Immature natural killer cell (primary cell): Measurements from ENCODE around the gene ACER2. TPM values are rescaled to one million over a fixed set of nuclear protein-coding genes. Genes with fewer than 3 reads are reported as not detected.

ENCODE experiments used
- DNase-seq, 3 donors: peaks; one replicate each; pipeline ENCODE4 v3.0.0; 2022; ENCODE audit warnings: mixed read lengths in 1 of 3
- H3K27ac Mint-ChIP-seq, 6 donors: one replicate each; pipeline ENCODE4 v1.8.0; 2020; ENCODE audit warnings: mixed read lengths in 6 of 6, mild to moderate bottlenecking in 5 of 6, inconsistent platforms in 4 of 6, moderate library complexity in 3 of 6
- H3K27me3 Mint-ChIP-seq, 3 donors: one replicate each; pipeline ENCODE4 v1.8.0; 2020 to 2021; ENCODE audit warnings: low read depth in 3 of 3, mild to moderate bottlenecking in 3 of 3, mixed read lengths in 3 of 3, moderate library complexity in 3 of 3, inconsistent platforms in 1 of 3
- H3K36me3 Mint-ChIP-seq, 3 donors: one replicate each; pipeline ENCODE4 v1.8.0; 2020; ENCODE audit warnings: mixed read lengths in 3 of 3, inconsistent platforms in 2 of 3, mild to moderate bottlenecking in 2 of 3
- H3K4me1 Mint-ChIP-seq, 2 donors: one replicate each; pipeline ENCODE4 v1.8.0; 2020; ENCODE audit warnings: inconsistent platforms in 2 of 2, mild to moderate bottlenecking in 2 of 2, mixed read lengths in 2 of 2, moderate library complexity in 1 of 2
- H3K4me3 Mint-ChIP-seq, 5 donors: one replicate each; pipeline ENCODE4 v1.8.0; 2020; ENCODE audit warnings: mild to moderate bottlenecking in 5 of 5, mixed read lengths in 5 of 5, inconsistent platforms in 3 of 5, moderate library complexity in 3 of 5
- H3K9me3 Mint-ChIP-seq, 6 donors: one replicate each; pipeline ENCODE4 v1.8.0; 2020; ENCODE audit warnings: mild to moderate bottlenecking in 6 of 6, mixed read lengths in 6 of 6, inconsistent platforms in 4 of 6, moderate library complexity in 3 of 6
- polyA plus RNA-seq, 3 donors: library from polyadenylated mRNA; unstranded; fragments of 300-500 nt; fragmentation: Illumina TruSeq; gene quantifications; one replicate each; pipeline ENCODE4 v1.2.3, GENCODE V29; 2021

Gene ACER2
- polyA plus RNA-seq, 3 donors from 2014 or later = 0.11 TPM; not detected in 2

- Mint-ChIP-seq H3K27ac (peak overlapping the region in 4 of 6 donors; percentile 15 to 86 (median 50)), H3K4me1 (peaks cover 9 to 17% of the 10 kb centered on the region in 2 donors), H3K9me3 (no peaks in the 10 kb centered on the region), H3K27me3 (peaks cover 0 to 1% (median 0%) of the 10 kb centered on the region in 3 donors), H3K36me3 (no peaks in the 10 kb centered on the region), H3K4me3 (peak overlapping the region in 3 of 5 donors; percentile 28 to 80 (median 77))
- no peak for DNase-seq
Measured at GRCh38 chr9:19442240-19442639, 33.4 kb downstream of the ACER2 start.

- H3K36me3 Mint-ChIP-seq = no peaks in the 10 kb centered on the region
- no peak overlapping the region for H3K4me3 Mint-ChIP-seq
- no peaks in the 10 kb centered on the region for H3K27me3 Mint-ChIP-seq
- DNase-seq = no peak
- no peaks in the 10 kb centered on the region for H3K9me3 Mint-ChIP-seq
- H3K4me1 Mint-ChIP-seq = peaks cover 9 to 17% of the 10 kb centered on the region in 2 donors
- no peak overlapping the region for H3K27ac Mint-ChIP-seq
Measured at GRCh38 chr9:19445452-19445851, 36.6 kb downstream of the ACER2 start.

- Mint-ChIP-seq H3K27me3 (no peaks in the 10 kb centered on the region), H3K9me3 (no peaks in the 10 kb centered on the region)
Measured at GRCh38 chr9:19446361-19446861, 37.6 kb downstream of the ACER2 start.

GRCh38 chr9:19451240-19452087, 42.7 kb downstream of the ACER2 start:
- no peak for DNase-seq
- Mint-ChIP-seq H3K36me3 (peaks cover 0 to 4% (median 0%) of the 10 kb centered on the region in 3 donors), H3K27ac (peak overlapping the region in 1 of 6 donors; percentile 9), H3K9me3 (no peaks in the 10 kb centered on the region), H3K4me1 (no peaks in the 10 kb centered on the region), H3K4me3 (no peak overlapping the region), H3K27me3 (peaks cover 0 to 2% (median 0%) of the 10 kb centered on the region in 3 donors)

More at GRCh38 chr9:19446361-19446861, 37.6 kb downstream of the ACER2 start:
- Mint-ChIP-seq H3K27ac (no peak overlapping the region), H3K4me1 (peaks cover 7 to 14% of the 10 kb centered on the region in 2 donors), H3K36me3 (peaks cover 0 to 1% (median 0%) of the 10 kb centered on the region in 3 donors), H3K4me3 (no peak overlapping the region)
- DNase-seq = no peak

- Mint-ChIP-seq H3K27ac (no peak overlapping the region), H3K9me3 (no peaks in the 10 kb centered on the region), H3K4me3 (no peak overlapping the region), H3K4me1 (peaks cover 6 to 9% of the 10 kb centered on the region in 2 donors), H3K27me3 (peaks cover 0 to 2% (median 2%) of the 10 kb centered on the region in 3 donors), H3K36me3 (peaks cover 0 to 2% (median 0%) of the 10 kb centered on the region in 3 donors)
- DNase-seq = no peak
Measured at GRCh38 chr9:19456426-19456825, 47.6 kb downstream of the ACER2 start.

- no peak overlapping the region for H3K27ac Mint-ChIP-seq
- peaks cover 0 to 2% (median 2%) of the 10 kb centered on the region in 3 donors for H3K27me3 Mint-ChIP-seq
- H3K9me3 Mint-ChIP-seq = no peaks in the 10 kb centered on the region
- no peaks in the 10 kb centered on the region for H3K36me3 Mint-ChIP-seq
- peak overlapping the region in 4 of 5 donors; percentile 0 to 66 (median 52) for H3K4me3 Mint-ChIP-seq
- H3K4me1 Mint-ChIP-seq = peaks cover 6 to 9% of the 10 kb centered on the region in 2 donors
- peak; percentile 57 to 64 (median 64) for DNase-seq
Measured at GRCh38 chr9:19456996-19457692, 48.3 kb downstream of the ACER2 start.

GRCh38 chr9:19457693-19458009, 48.8 kb downstream of the ACER2 start:
- H3K36me3 Mint-ChIP-seq = no peaks in the 10 kb centered on the region
- H3K4me3 Mint-ChIP-seq = peak overlapping the region in 4 of 5 donors; percentile 0 to 66 (median 52)
- H3K27ac Mint-ChIP-seq = no peak overlapping the region
- peaks cover 0 to 2% (median 2%) of the 10 kb centered on the region in 3 donors for H3K27me3 Mint-ChIP-seq
- H3K9me3 Mint-ChIP-seq = no peaks in the 10 kb centered on the region
- no peak for DNase-seq
- peaks cover 6 to 9% of the 10 kb centered on the region in 2 donors for H3K4me1 Mint-ChIP-seq

- Mint-ChIP-seq H3K27ac (no peak overlapping the region), H3K9me3 (no peaks in the 10 kb centered on the region), H3K4me3 (no peak overlapping the region), H3K27me3 (peaks cover 0 to 8% (median 3%) of the 10 kb centered on the region in 3 donors), H3K4me1 (peaks cover 15 to 22% of the 10 kb centered on the region in 2 donors), H3K36me3 (no peaks in the 10 kb centered on the region)
- no peak for DNase-seq
Measured at GRCh38 chr9:19460243-19460642, 51.4 kb downstream of the ACER2 start.

- Mint-ChIP-seq H3K4me1 (peaks cover 15 to 22% of the 10 kb centered on the region in 2 donors), H3K9me3 (no peaks in the 10 kb centered on the region), H3K4me3 (no peak overlapping the region), H3K27ac (no peak overlapping the region), H3K36me3 (no peaks in the 10 kb centered on the region), H3K27me3 (peaks cover 0 to 8% (median 1%) of the 10 kb centered on the region in 3 donors)
- no peak for DNase-seq
Measured at GRCh38 chr9:19461135-19461534, 52.3 kb downstream of the ACER2 start.

GRCh38 chr9:19464061-19464763, 55.4 kb downstream of the ACER2 start:
- peaks cover 0 to 6% (median 1%) of the 10 kb centered on the region in 3 donors for H3K27me3 Mint-ChIP-seq
- H3K4me3 Mint-ChIP-seq = peak overlapping the region; percentile 86 to 93 (median 91)
- H3K27ac Mint-ChIP-seq = no peak overlapping the region
- H3K9me3 Mint-ChIP-seq = no peaks in the 10 kb centered on the region
- peaks cover 8 to 14% of the 10 kb centered on the region in 2 donors for H3K4me1 Mint-ChIP-seq
- no peaks in the 10 kb centered on the region for H3K36me3 Mint-ChIP-seq
- DNase-seq = no peak

- DNase-seq = peak; percentile 50 to 59 (median 59)
- Mint-ChIP-seq H3K4me3 (peak overlapping the region; percentile 86 to 93 (median 91)), H3K27ac (no peak overlapping the region), H3K27me3 (peaks cover 0 to 6% (median 1%) of the 10 kb centered on the region in 3 donors), H3K4me1 (peaks cover 8 to 14% of the 10 kb centered on the region in 2 donors), H3K9me3 (no peaks in the 10 kb centered on the region), H3K36me3 (no peaks in the 10 kb centered on the region)
Measured at GRCh38 chr9:19464764-19465585, 56.2 kb downstream of the ACER2 start.

GRCh38 chr9:19465586-19466279, 56.9 kb downstream of the ACER2 start:
- Mint-ChIP-seq H3K36me3 (no peaks in the 10 kb centered on the region), H3K9me3 (no peaks in the 10 kb centered on the region), H3K27me3 (peaks cover 0 to 6% (median 3%) of the 10 kb centered on the region in 3 donors), H3K4me3 (peak overlapping the region in 3 of 5 donors; percentile 46 to 91 (median 86)), H3K27ac (no peak overlapping the region), H3K4me1 (peaks cover 8 to 14% of the 10 kb centered on the region in 2 donors)
- no peak for DNase-seq
